ENCODE data around the gene MRTFB.

GRCh38 chr16:14035092-14035491 lies 36.0 kb upstream of the MRTFB start:
- TF ChIP-seq CTCF (IDR thresholded peaks at IDR 0.05) (no peak), EP300 (IDR thresholded peaks at IDR 0.05) (no peak), POLR2A (IDR thresholded peaks at IDR 0.05) (no peak)

Measured in stomach (tissue), 4 donors.